Activated CD4-positive, CD25-positive, alpha-beta regulatory T cell treated with anti-CD3 and anti-CD28 coated beads, Interleukin-2, amount 50 U/mL, for 24 hours (primary cell): ENCODE results near the gene ATRN.

Experiments used
- ATAC-seq, 2 donors: fragments of 150-1000 bp; cut with Tn5 transposase; one replicate each; pipeline ENCODE4 v1.10.0; 2021; ENCODE audit warnings: mild to moderate bottlenecking in 1 of 2, moderate library complexity in 1 of 2

Gene ATRN

GRCh38 chr20:3630429-3630828, 159.6 kb downstream of the ATRN start:
- ATAC-seq, result no peak

GRCh38 chr20:3631534-3631933, 160.7 kb downstream of the ATRN start:
- ATAC-seq, result no peak

- ATAC-seq, result no peak
These were observed 161.6 kb downstream of the ATRN start for GRCh38 chr20:3632311-3633004.

GRCh38 chr20:3633913-3634478, 163.2 kb downstream of the ATRN start:
- ATAC-seq, result no peak

GRCh38 chr20:3635346-3635745, 164.5 kb downstream of the ATRN start:
- no peak for ATAC-seq

GRCh38 chr20:3640259-3640658, 169.4 kb downstream of the ATRN start:
- no peak for ATAC-seq

- ATAC-seq, result no peak
These were observed 174.7 kb downstream of the ATRN start for GRCh38 chr20:3645309-3646066.

- ATAC-seq, result no peak
These were observed 175.2 kb downstream of the ATRN start for GRCh38 chr20:3646067-3646440.

- no peak for ATAC-seq
These were observed 175.8 kb downstream of the ATRN start for GRCh38 chr20:3646651-3647050.

GRCh38 chr20:3647473-3647872, 176.7 kb downstream of the ATRN start:
- ATAC-seq, result no peak

- no peak for ATAC-seq
These were observed 178.1 kb downstream of the ATRN start for GRCh38 chr20:3648951-3649350.

GRCh38 chr20:3651204-3651962, 180.6 kb downstream of the ATRN start:
- ATAC-seq, result no peak

- no peak for ATAC-seq
These were observed 181.4 kb downstream of the ATRN start for GRCh38 chr20:3652221-3652620.

- no peak for ATAC-seq
These were observed 182.1 kb downstream of the ATRN start for GRCh38 chr20:3652676-3653596.

- no peak for ATAC-seq
These were observed 183.1 kb downstream of the ATRN start for GRCh38 chr20:3653921-3654320.

GRCh38 chr20:3654326-3655130, 183.7 kb downstream of the ATRN start:
- no peak for ATAC-seq

- ATAC-seq, result no peak
These were observed 184.2 kb downstream of the ATRN start for GRCh38 chr20:3655131-3655405.

GRCh38 chr20:3658019-3658715, 187.3 kb downstream of the ATRN start:
- ATAC-seq, result no peak

GRCh38 chr20:3658716-3659491, 188.1 kb downstream of the ATRN start:
- ATAC-seq, result peak; percentile 39 to 60
